IPS-18a (cell line): Measurements from ENCODE around the gene ENTREP3.

Source experiments
- H3K27ac ChIP-seq: one replicate; pipeline ENCODE4 v1.5.1; 2013; ENCODE audit warnings: low read length
- H3K27me3 ChIP-seq: one replicate; pipeline ENCODE4 v1.6.1; 2013; ENCODE audit warnings: mild to moderate bottlenecking, low read length; ENCODE audit not compliant: control insufficient read depth, insufficient read depth
- H3K36me3 ChIP-seq: one replicate; pipeline ENCODE4 v1.6.1; 2013; ENCODE audit warnings: low read depth, low read length; ENCODE audit not compliant: control insufficient read depth
- H3K4me1 ChIP-seq: one replicate; pipeline ENCODE4 v1.6.1; 2013; ENCODE audit warnings: low read depth, low read length; ENCODE audit not compliant: control insufficient read depth
- H3K4me3 ChIP-seq: one replicate; pipeline ENCODE4 v1.5.1; 2013; ENCODE audit warnings: low read length
- H3K9ac ChIP-seq: one replicate; pipeline ENCODE4 v1.6.1; 2013; ENCODE audit warnings: mild to moderate bottlenecking, low read length, moderate library complexity
- H3K9me3 ChIP-seq: one replicate; pipeline ENCODE4 v1.6.1; 2013; ENCODE audit warnings: low read depth, low read length; ENCODE audit not compliant: control insufficient read depth

The ENTREP3 gene

DNA sequence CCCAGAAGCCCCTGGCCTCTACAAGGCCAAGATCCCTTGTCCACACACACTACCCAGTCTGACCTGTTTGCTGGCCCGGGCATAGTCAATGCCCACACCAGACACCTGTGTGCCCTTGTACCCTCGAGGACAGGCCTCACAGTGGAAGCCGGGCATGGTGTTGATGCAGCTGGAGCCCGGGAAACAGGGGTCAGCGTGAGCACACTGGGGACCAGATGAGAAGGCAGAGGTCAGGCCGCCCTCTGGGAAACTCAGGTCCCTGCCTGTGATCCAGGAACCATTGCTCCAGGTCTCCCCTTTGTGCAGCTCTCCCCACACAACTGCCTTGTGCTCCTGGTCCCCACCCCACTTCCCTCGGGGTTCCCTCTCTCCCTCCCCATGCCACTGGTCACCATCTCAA lies 53.1 kb downstream of the ENTREP3 start:
- H3K27ac ChIP-seq = no peak overlapping the region
- peaks cover 7% of the 10 kb centered on the region for H3K4me1 ChIP-seq
- H3K27me3 ChIP-seq = no peaks in the 10 kb centered on the region
- H3K4me3 ChIP-seq = no peak overlapping the region
- H3K9me3 ChIP-seq = no peaks in the 10 kb centered on the region
- H3K36me3 ChIP-seq = peaks cover 61% of the 10 kb centered on the region
- H3K9ac ChIP-seq = no peak overlapping the region

DNA sequence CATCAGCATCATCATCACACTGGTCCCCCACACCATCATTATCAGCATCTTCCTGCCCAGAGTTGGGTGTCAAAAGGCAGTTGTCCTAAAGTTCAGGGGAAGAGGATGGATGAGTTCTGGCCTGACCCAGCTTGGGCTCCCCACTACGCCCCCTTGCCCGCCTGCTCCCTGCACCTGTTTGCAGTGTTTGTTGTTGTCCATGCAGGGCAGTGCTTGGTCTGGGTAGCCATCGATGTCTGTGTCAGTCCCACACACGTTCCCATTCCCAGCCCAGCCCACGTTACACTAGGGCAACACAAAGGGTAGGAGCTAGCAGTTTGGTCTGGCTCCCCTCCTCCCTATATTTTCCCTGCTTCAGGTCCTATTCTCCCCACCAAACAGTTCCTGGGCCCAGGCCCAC lies 54.4 kb downstream of the ENTREP3 start:
- no peaks in the 10 kb centered on the region for H3K27me3 ChIP-seq
- peaks cover 13% of the 10 kb centered on the region for H3K4me1 ChIP-seq
- peaks cover 69% of the 10 kb centered on the region for H3K36me3 ChIP-seq
- H3K27ac ChIP-seq = no peak overlapping the region
- H3K4me3 ChIP-seq = no peak overlapping the region
- H3K9me3 ChIP-seq = no peaks in the 10 kb centered on the region
- no peak overlapping the region for H3K9ac ChIP-seq

DNA sequence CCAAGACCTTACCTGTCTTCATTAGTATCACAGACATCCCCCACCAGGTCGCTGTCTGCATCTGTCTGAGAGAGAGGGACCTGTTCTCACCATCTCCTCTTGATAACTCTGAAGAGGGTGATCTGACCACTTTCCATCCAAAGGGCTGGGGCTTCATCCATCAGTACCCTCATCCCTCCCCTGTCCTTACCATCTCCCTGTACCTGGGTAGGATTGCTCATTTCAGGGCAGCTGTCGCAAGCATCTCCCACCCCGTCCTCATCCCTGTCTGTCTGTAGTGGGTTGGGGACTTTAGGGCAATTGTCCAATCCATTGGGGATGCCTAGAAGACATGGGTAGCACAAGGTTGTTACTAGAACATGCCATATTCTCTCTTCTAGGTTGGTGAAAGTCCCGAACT lies 55.5 kb downstream of the ENTREP3 start:
- H3K36me3 ChIP-seq = peaks cover 69% of the 10 kb centered on the region
- no peak overlapping the region for H3K4me3 ChIP-seq
- no peaks in the 10 kb centered on the region for H3K27me3 ChIP-seq
- H3K9ac ChIP-seq = no peak overlapping the region
- H3K4me1 ChIP-seq = peaks cover 13% of the 10 kb centered on the region
- H3K9me3 ChIP-seq = no peaks in the 10 kb centered on the region
- H3K27ac ChIP-seq = no peak overlapping the region

DNA sequence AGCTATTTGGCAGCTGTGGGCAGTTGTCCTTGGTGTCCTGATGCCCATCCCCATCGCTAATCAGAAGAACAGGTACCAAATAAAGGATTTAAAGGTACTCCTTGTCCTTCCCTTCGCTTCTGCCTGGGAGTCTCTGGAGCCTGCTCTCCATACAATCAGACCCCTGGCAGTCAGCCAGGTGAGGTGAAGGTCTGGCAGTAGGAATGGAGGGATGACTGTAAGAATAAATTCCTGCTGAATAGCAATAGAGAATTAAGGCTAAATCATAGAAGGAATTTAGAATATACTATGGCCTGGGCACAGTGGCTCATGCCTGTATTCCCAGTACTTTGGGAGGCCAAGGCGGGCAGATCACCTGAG lies 56.8 kb downstream of the ENTREP3 start:
- Histone ChIP-seq H3K9ac (no peak overlapping the region), H3K4me1 (peaks cover 17% of the 10 kb centered on the region), H3K9me3 (no peaks in the 10 kb centered on the region), H3K27me3 (no peaks in the 10 kb centered on the region), H3K36me3 (peaks cover 69% of the 10 kb centered on the region), H3K27ac (no peak overlapping the region), H3K4me3 (no peak overlapping the region)

DNA sequence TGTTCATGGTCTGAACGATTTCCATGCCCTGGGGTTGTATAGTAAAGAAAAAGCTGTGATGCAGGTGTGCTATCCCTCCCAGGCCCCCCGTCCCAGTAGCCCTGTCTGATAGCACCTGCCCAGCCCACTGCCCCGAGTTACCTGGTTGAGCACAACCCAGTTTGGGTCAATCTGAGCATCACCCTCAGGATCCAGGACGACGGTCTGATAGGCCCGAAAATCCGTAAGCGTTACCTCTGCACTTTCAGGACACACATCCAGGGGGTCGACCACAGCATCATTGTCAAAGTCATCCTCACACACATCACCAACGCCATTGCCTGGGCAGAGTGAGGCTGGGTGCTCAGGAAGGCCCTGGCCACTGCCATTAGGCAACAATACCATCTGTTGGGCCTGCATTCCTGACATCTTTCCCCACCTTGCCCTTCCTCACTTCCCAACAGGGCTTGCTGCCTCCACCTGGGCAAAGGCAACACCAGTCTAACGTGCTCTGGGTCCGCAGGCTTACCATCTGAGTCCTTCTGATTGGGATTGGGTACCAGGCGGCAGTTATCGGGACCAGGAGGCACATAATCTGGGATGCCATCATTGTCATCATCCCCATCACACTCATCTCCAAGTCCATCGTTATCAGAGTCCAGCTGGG lies 57.3 kb downstream of the ENTREP3 start:
- peaks cover 65% of the 10 kb centered on the region for H3K36me3 ChIP-seq
- H3K27ac ChIP-seq = no peak overlapping the region
- H3K9ac ChIP-seq = no peak overlapping the region
- no peaks in the 10 kb centered on the region for H3K9me3 ChIP-seq
- H3K4me3 ChIP-seq = no peak overlapping the region
- H3K27me3 ChIP-seq = no peaks in the 10 kb centered on the region
- H3K4me1 ChIP-seq = peaks cover 17% of the 10 kb centered on the region
